Fibroblast of the conjunctiva (primary cell): ENCODE measurements around the gene PA2G4.
"Not testable (repeated sequence)": the region's sequence is repeated elsewhere in the genome, so short reads cannot be mapped to it uniquely, and the experiment has no call there.

Experiments
- DNase-seq: peaks from one replicate; pipeline ENCODE4 v3.0.0-alpha.2; 2010; ENCODE audit warnings: low read depth

Gene PA2G4

GRCh38 chr12:56154246-56154771 is 50.0 kb downstream of the PA2G4 start:
- no peak for DNase-seq

- no peak for DNase-seq
These were observed 50.5 kb downstream of the PA2G4 start for GRCh38 chr12:56154818-56155217.

DNA sequence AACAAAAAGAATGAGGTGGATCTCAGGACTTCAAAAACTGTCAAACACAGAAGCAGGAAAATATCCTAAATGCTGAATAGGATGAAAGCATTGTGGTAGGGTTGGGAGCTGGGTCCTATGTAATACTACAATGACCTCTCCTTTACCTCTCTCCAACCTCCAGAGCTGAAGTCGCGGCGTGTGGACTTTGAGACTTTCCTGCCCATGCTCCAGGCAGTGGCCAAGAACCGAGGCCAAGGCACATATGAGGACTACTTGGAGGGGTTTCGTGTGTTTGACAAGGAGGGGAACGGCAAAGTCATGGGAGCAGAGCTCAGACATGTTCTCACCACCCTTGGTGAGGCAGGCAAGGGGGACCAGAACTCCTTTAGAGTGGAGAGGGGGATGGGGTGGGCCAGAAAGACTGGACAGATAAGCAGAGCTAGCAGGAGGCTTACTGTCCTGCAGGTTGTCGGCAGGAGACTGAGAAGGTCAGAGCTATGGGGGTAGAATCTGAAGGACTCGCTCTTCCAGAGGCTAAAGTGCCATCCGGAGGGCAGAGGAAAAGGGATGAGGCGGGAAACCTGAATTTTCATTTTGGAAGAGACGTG is 51.0 kb downstream of the PA2G4 start:
- DNase-seq, result no peak

GRCh38 chr12:56156464-56157200 is 52.3 kb downstream of the PA2G4 start:
- not testable (repeated sequence) for DNase-seq

DNA sequence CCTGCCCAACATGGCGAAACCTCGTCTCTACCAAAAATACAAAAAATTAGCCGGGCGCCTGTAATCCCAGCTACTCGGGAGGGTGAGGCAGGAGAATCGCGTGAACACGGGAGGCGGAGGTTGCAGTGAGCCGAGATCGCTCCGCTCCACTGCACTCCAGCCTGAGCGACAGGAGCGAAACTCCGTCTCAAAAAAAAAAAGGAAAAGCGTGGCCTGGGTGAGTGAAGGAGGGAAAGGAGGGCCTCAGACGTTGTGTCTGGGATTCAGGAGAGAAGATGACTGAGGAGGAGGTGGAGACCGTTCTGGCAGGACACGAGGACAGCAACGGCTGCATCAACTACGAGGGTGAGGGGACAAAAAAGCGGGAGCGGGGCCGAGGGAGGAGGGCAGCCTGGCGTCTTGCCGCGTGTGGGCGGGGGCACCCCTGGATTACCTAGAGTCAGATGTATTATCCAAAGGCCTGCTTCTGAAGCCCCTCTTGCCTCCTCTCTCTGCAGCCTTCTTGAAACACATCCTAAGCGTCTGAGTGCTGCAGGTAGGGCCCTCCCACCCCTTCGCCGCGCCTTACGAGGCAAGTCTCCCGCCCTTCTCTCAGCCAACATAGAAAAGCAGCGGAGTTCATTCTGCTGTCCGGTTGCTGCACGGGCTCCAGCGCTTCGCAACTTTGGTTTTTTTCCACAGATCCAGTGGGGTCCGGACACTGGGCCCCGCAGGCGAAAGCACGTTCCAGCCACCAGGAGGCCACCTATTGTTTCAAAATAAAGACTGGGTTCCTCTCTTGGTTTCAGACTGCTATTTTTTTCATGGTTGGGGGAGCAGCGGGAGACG is 53.1 kb downstream of the PA2G4 start:
- DNase-seq, result peak; percentile 73

GRCh38 chr12:56158029-56158925 is 53.9 kb downstream of the PA2G4 start, which contains the start of gene MYL6:
Gene MYL6, plus strand, starts transcription at chr12:56158359. Its CDS starts 43 bp downstream, at chr12:56158402.
- DNase-seq, result peak; percentile 99

DNA sequence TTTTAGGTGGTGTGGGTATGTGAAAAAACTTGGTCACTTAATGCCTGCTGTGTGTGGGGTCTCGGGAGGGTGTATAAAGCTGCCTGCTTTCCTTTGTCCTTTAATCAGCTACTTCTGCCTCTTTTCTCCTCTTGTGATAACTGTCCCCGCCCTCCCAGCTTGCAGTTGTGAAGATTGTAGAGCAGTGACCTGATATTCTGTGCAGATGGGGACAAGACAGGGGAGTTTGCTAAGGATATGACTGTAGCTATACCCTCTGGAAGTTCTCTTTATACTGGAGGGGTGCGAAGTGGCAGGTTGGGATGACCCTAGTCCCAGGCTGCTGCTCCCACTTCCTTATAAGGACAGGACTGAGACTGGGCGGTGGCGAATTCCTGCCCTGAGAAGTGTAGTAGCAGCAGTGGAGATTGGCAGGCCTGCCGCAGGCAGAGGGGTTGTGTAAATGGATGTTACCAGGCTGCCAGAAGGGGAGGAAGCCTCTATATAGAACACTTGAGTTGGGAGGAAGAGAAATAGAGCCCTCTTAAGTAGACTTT is 54.6 kb downstream of the PA2G4 start:
- DNase-seq, result peak; percentile 81

DNA sequence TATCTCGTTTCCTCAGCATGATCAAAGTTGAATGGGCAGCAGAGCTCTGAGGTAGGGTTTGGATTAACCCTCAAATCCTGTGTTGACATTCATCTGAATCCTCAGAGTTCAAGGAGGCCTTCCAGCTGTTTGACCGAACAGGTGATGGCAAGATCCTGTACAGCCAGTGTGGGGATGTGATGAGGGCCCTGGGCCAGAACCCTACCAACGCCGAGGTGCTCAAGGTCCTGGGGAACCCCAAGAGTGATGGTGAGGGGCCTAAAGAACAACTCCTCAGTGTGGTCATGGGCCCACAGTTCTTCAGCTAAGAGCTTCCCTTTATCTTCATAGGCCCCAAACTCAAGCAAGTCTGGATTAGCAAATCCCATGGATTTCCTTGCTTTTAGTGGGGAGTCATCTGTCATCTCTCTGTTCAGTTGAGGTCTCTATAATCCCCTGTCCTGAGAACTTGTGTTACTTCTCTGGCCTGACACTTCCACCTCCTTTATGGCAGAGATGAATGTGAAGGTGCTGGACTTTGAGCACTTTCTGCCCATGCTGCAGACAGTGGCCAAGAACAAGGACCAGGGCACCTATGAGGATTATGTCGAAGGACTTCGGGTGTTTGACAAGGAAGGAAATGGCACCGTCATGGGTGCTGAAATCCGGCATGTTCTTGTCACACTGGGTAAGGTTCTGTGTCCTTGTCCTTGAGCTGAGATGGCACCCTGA is 55.3 kb downstream of the PA2G4 start:
- DNase-seq, result no peak

- DNase-seq, result no peak
These were observed 55.9 kb downstream of the PA2G4 start for GRCh38 chr12:56160193-56160763.

- no peak for DNase-seq
These were observed 56.7 kb downstream of the PA2G4 start for GRCh38 chr12:56160894-56161689.

- no peak for DNase-seq
These were observed 57.5 kb downstream of the PA2G4 start for GRCh38 chr12:56161690-56162351.

- DNase-seq, result no peak
These were observed 58.3 kb downstream of the PA2G4 start for GRCh38 chr12:56162468-56163290.
